PC-9 (cell line): Measurements from ENCODE around the gene AKR1C1.

Experiments
- EZH2 ChIP-seq: fragments of 200-600 bp; sonication (generic); IDR thresholded peaks from 2 replicates; pipeline ENCODE4 v1.8.0; 2017; ENCODE audit warnings: antibody characterized with exemption, low read depth
- TF ChIP-seq, protein P1 (sequence below): fragments of 200-600 bp; sonication (generic); conservative IDR thresholded peaks from 2 replicates; pipeline ENCODE4 v1.6.1; 2017; ENCODE audit warnings: mixed run types, antibody characterized with exemption, mild to moderate bottlenecking, moderate library complexity

DNA sequence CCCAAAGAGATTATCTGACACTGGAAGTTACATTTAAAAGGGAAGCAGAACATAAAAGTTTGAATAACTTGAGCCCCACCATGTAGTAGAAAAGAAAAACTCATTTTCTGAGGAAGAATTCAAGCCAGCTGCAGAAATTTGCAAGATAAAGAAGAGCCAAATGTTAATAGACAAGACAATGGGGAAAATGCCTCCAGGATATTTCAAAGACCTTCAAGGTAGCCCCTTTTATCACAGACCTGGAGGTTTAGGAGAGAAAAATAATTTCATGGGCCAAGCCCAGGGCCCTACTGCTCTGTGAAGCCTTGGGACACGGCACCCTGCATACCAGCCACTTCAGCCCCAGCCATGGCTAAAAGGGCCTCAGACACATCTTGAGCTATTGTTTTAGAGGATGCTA is 18.4 kb upstream of the AKR1C1 start:
- TF ChIP-seq, protein P1, sequence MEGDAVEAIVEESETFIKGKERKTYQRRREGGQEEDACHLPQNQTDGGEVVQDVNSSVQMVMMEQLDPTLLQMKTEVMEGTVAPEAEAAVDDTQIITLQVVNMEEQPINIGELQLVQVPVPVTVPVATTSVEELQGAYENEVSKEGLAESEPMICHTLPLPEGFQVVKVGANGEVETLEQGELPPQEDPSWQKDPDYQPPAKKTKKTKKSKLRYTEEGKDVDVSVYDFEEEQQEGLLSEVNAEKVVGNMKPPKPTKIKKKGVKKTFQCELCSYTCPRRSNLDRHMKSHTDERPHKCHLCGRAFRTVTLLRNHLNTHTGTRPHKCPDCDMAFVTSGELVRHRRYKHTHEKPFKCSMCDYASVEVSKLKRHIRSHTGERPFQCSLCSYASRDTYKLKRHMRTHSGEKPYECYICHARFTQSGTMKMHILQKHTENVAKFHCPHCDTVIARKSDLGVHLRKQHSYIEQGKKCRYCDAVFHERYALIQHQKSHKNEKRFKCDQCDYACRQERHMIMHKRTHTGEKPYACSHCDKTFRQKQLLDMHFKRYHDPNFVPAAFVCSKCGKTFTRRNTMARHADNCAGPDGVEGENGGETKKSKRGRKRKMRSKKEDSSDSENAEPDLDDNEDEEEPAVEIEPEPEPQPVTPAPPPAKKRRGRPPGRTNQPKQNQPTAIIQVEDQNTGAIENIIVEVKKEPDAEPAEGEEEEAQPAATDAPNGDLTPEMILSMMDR: no peak
- no peak for TF ChIP-seq EZH2
